Common myeloid progenitor, CD34-positive (primary cell): Measurements from ENCODE around the gene COMMD4.

ENCODE experiments used
- CTCF ChIA-PET: fragments of 350-600 bp; sonication (Branson Sonifier 250); formaldehyde crosslinking; loops from one replicate; lab custom pipeline; 2021; ENCODE audit warnings: antibody characterized with exemption; lab: Charles Lee
- POLR2A ChIA-PET: fragments of 350-600 bp; sonication (Branson Sonifier 250); formaldehyde crosslinking; loops from one replicate; lab custom pipeline; 2021; ENCODE audit warnings: antibody characterized with exemption; lab: Charles Lee
- DNase-seq, 3 donors: peaks; one replicate each; pipeline versions ENCODE4 v3.0.0 to v3.0.0-alpha.2; 2013
- H3K27ac ChIP-seq, 2 experiments: 1 replicate in 1 of 2; 2 replicates in 1 of 2; pipeline ENCODE4 v1.7.0; 2013; ENCODE audit warnings: inconsistent platforms in 2 of 2, low read length in 2 of 2, mild to moderate bottlenecking in 2 of 2, low read depth in 1 of 2, moderate library complexity in 1 of 2; ENCODE audit not compliant: severe bottlenecking in 2 of 2, insufficient read depth in 1 of 2, poor library complexity in 1 of 2
- H3K27me3 ChIP-seq, 5 experiments: replicated peaks in 2 of 5; 1 replicate in 3 of 5; 2 replicates in 2 of 5; pipeline versions ENCODE4 v1.6.1 to v1.7.0; 2013; ENCODE audit warnings: low read length in 4 of 5, mild to moderate bottlenecking in 2 of 5, moderate library complexity in 2 of 5, inconsistent platforms in 1 of 5; ENCODE audit not compliant: insufficient read depth in 5 of 5, control insufficient read depth in 4 of 5
- H3K36me3 ChIP-seq, 4 experiments: 1 replicate in 2 of 4; 2 replicates in 2 of 4; pipeline versions ENCODE4 v1.6.1 to v1.7.0; 2013; ENCODE audit warnings: low read length in 3 of 4, control low read depth in 1 of 4, mild to moderate bottlenecking in 1 of 4; ENCODE audit not compliant: control insufficient read depth in 4 of 4, insufficient read depth in 4 of 4
- H3K4me1 ChIP-seq, 4 experiments: 1 replicate in 3 of 4; 2 replicates in 1 of 4; pipeline versions ENCODE4 v1.6.1 to v1.7.1; 2013; ENCODE audit warnings: low read length in 3 of 4, mild to moderate bottlenecking in 3 of 4, control low read depth in 1 of 4, inconsistent platforms in 1 of 4, moderate library complexity in 1 of 4; ENCODE audit not compliant: control insufficient read depth in 4 of 4, insufficient read depth in 4 of 4; ENCODE audit errors: control extremely low read depth in 1 of 4
- H3K4me3 ChIP-seq, 7 experiments: 1 replicate in 4 of 7; 2 replicates in 3 of 7; pipeline versions ENCODE4 v1.5.1 to v1.7.0; 2013; ENCODE audit warnings: mild to moderate bottlenecking in 7 of 7, low read length in 6 of 7, moderate library complexity in 6 of 7, inconsistent platforms in 2 of 7, low read depth in 2 of 7, control low read depth in 1 of 7; ENCODE audit not compliant: insufficient read depth in 4 of 7, control insufficient read depth in 1 of 7; ENCODE audit errors: extremely low read depth in 1 of 7
- H3K9me3 ChIP-seq, 5 experiments: 1 replicate in 4 of 5; 2 replicates in 1 of 5; pipeline versions ENCODE4 v1.6.1 to v1.7.1; 2013; ENCODE audit warnings: low read length in 4 of 5, mild to moderate bottlenecking in 2 of 5, inconsistent platforms in 1 of 5, low read depth in 1 of 5, moderate library complexity in 1 of 5; ENCODE audit not compliant: control insufficient read depth in 4 of 5, insufficient read depth in 2 of 5; ENCODE audit errors: control extremely low read depth in 1 of 5
- WGBS: methylation state at CpG from one replicate; pipeline ENCODE4 v1.1.5; 2013; ENCODE audit not compliant: insufficient coverage; 5-methylcytosine and 5-hydroxymethylcytosine counted together

Gene COMMD4

DNA sequence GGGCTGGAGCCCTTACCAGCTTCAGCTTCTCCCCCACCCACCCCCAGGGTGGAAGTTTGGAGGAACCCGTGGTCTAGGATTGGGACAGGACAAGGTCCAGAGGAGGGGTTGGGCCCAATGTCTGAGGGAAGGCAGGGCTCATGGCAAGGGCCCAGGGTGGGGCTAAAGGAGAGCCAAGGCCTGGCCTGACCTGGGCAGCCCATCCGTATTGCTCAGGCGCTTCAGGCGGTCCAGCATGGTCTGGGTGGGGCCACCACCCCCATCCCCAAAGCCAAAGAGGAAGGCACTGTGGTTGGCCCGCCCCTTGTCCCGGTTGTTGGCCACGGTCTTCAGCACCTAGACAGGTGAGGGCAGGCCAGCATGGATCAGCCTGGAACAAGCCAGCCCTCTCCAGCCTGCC lies 25.0 kb downstream of the COMMD4 start:
- Histone ChIP-seq H3K27me3 (no peaks in the 10 kb centered on the region), H3K9me3 (no peaks in the 10 kb centered on the region), H3K4me3 (no peak overlapping the region), H3K36me3 (peaks cover 2 to 81% (median 62%) of the 10 kb centered on the region in 4 experiments), H3K27ac (no peak overlapping the region), H3K4me1 (no peaks in the 10 kb centered on the region)
- ChIA-PET CTCF (no interaction called here), POLR2A (no interaction called here)
- no peak for DNase-seq
- WGBS, result 100% methylated on average over 3 of the region's 7 CpGs

DNA sequence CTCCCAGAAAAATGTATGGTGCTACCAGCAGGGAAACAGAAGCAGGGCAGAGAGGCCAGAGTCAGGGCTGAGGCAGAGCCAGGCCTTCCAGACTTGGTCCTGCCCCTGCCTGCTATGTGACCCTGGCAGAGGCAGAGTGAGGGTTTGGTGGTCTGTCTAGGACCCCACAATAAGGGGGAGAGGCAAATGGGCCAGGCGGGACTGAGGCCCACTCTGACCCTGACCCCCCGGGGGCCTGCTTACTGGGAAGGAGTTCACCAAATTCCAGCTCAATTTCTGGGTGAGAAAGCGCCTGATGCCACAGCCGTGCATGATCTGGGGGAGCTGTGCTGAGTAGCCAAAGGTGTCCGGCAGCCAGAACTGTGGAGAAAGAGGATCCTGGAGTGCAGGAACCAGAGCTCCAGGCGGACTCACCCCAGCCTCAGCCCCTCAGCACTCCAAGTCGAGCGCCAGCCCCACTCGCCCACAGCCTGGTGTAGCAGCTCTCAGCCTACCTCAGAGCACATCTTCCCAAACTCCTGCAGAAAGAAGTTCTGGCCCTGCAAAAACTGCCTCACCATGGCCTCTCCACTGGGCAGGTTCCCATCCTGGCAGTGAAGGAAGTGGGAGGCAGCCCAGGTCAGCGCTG lies 25.6 kb downstream of the COMMD4 start:
- Histone ChIP-seq H3K27me3 (no peaks in the 10 kb centered on the region), H3K4me1 (no peaks in the 10 kb centered on the region), H3K9me3 (no peaks in the 10 kb centered on the region), H3K36me3 (peaks cover 2 to 81% (median 63%) of the 10 kb centered on the region in 4 experiments), H3K27ac (no peak overlapping the region), H3K4me3 (no peak overlapping the region)
- WGBS, result 100% methylated on average over 6 of the region's 10 CpGs
- POLR2A ChIA-PET, result no interaction called here
- no peak for DNase-seq
- CTCF ChIA-PET, result no interaction called here

DNA sequence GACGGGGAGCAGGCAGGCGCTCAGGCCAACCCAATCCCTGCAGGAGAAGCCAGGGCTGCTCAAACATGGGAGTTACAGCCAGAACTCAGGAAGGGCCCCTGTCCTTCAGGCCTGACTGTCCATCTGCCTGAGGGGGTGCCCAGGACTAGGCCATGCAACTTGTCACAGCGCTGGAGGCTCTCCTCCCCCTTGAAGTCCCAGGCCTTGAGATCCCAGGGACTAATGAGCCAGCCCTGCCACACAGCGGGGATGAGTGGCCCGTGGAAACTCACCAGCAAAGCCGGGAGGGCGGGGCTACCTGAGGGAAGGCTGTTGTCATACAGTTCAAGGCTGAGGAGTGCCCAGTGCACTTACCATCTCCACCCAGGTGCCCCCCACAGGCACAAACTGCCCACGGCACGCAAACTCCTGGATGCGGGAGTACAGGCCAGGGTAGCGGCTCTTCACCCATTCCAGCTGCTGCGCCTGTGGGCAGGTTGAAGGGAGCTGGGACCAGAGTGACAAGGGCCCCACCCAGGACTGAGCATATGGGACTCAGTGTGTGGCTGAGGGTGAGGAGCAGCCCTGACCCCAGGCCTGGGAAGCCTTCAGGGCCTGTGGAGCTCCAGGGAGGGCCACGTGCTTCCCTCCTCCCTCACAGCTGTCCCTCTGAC lies 26.3 kb downstream of the COMMD4 start:
- no peak for DNase-seq
- no peaks in the 10 kb centered on the region for H3K4me1 ChIP-seq
- ChIA-PET POLR2A (no interaction called here), CTCF (interaction anchor here (1.1 kb wide), 1 partner anchor 11 kb away, joined by 3 read pairs; no protein-coding TSS in a partner anchor)
- no peak overlapping the region for H3K27ac ChIP-seq
- H3K36me3 ChIP-seq, result peaks cover 4 to 83% (median 65%) of the 10 kb centered on the region in 4 experiments
- H3K4me3 ChIP-seq, result no peak overlapping the region
- no peaks in the 10 kb centered on the region for H3K27me3 ChIP-seq
- no peaks in the 10 kb centered on the region for H3K9me3 ChIP-seq
- WGBS, result 98% methylated on average over 7 of the region's 13 CpGs

DNA sequence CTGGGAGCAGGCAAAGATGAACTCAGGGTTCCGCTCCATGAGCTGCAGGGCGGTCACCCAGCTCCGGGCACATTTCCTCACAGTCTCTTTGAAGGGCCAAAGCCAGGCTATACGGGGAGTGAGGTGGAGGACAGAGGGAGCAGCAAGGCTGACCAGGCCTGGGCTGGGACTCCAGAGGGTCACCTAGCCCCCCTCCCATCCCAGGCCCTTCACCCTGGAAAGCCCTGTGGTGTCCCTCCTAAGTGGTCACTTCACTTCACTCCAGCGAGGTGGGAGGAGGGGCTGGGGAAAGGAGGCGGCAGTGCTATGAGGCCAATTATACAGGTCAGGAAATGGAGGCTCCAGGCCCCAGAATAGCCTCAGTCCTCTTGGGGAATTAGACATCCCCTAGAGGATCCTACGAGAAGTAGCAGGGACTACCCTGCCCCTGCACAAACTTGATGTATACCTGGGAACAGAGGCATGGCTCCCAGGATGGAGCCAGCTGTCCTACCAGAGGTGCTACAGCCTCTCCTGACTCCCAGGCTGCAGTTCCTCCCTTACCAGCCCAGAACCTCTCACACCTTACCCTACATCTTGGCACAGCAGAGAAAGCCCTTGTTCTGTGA lies 26.9 kb downstream of the COMMD4 start:
- Histone ChIP-seq H3K36me3 (peaks cover 4 to 87% (median 66%) of the 10 kb centered on the region in 4 experiments), H3K27ac (no peak overlapping the region), H3K4me1 (peaks cover 0 to 6% (median 2%) of the 10 kb centered on the region in 4 experiments), H3K4me3 (no peak overlapping the region), H3K27me3 (no peaks in the 10 kb centered on the region), H3K9me3 (no peaks in the 10 kb centered on the region)
- WGBS, result 100% methylated on average over 4 of the region's 7 CpGs
- no peak for DNase-seq
- ChIA-PET CTCF (interaction anchor here (1.1 to 1.7 kb wide), 2 partner anchors 12 to 319 kb away, joined by 3 to 4 read pairs; no protein-coding TSS in a partner anchor), POLR2A (interaction anchor here (0.6 kb wide), 1 partner anchor 10 kb away, joined by 3 read pairs; no protein-coding TSS in a partner anchor)

DNA sequence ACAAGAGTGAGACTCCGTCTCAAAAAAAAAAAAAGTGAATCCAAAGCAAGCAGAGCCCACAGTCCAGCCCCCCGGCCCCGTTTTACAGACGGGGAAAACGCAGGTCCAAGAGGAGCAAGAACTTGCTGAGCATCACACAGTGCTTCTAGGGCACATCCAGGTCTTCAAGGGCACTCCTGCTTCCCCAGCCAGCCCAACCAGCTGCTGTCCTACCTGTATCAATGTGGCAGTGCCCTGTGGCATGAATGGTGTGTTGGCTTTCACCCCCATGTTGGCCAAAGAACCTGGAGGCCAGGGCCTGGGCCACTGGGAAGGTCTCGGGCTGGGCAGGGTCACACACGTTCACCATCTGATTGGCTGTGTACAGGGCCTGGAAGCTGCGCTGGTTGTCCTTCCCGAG lies 27.9 kb downstream of the COMMD4 start:
- H3K27me3 ChIP-seq, result no peaks in the 10 kb centered on the region
- H3K4me1 ChIP-seq, result peaks cover under 1 to 9% (median 5%) of the 10 kb centered on the region in 4 experiments
- ChIA-PET CTCF (interaction anchor here (1.7 kb wide), 1 partner anchor 318 kb away, joined by 4 read pairs; no protein-coding TSS in a partner anchor), POLR2A (no interaction called here)
- H3K27ac ChIP-seq, result no peak overlapping the region
- H3K9me3 ChIP-seq, result no peaks in the 10 kb centered on the region
- peaks cover 2 to 77% (median 57%) of the 10 kb centered on the region in 4 experiments for H3K36me3 ChIP-seq
- WGBS, result 97% methylated on average over 9 of the region's 9 CpGs
- no peak for DNase-seq
- H3K4me3 ChIP-seq, result no peak overlapping the region

DNA sequence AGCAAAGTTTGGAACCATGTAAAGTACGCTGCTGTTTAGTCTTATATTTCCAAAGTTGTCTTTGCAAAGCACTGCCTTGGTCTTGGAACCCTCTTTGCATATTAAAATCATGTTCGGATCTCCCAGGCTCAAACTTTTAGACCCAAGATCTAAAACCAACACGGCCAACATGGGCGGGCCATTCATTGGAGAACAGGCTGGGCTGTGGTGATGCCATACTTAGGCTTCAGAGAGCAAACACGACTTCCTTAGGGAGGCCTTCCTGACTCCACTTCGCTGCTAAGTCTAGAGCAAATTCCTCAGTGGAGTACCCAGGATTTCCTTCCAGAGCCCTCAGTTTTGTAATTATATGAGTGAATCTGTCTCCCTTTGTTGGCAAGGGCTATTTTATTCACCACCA lies 29.0 kb downstream of the COMMD4 start:
- ChIA-PET CTCF (no interaction called here), POLR2A (no interaction called here)
- Histone ChIP-seq H3K36me3 (peaks cover 2 to 72% (median 50%) of the 10 kb centered on the region in 4 experiments), H3K9me3 (no peaks in the 10 kb centered on the region), H3K27me3 (no peaks in the 10 kb centered on the region), H3K4me3 (no peak overlapping the region), H3K4me1 (peaks cover 5 to 20% (median 14%) of the 10 kb centered on the region in 4 experiments), H3K27ac (no peak overlapping the region)
- no peak for DNase-seq
- 96% methylated on average over 5 of the region's 6 CpGs for WGBS
